Cardiac muscle cell (in vitro differentiated cells and primary cell): Measurements from ENCODE around the gene RHBG. TPM values are rescaled to one million over a fixed set of nuclear protein-coding genes. Genes with fewer than 3 reads are reported as not detected.

ENCODE experiments used
- DNase-seq, 2 donors: peaks; one replicate each; pipeline versions ENCODE4 v3.0.0 to v3.0.0-alpha.2; 2010 to 2017; ENCODE audit warnings: low read depth in 1 of 2, low spot score in 1 of 2
- H3K27ac ChIP-seq: fragments of 200-600 bp; sonication (generic); 2 replicates; pipeline ENCODE4 v1.5.1; 2016
- H3K27me3 ChIP-seq: fragments of 200-600 bp; sonication (generic); 2 replicates; pipeline ENCODE4 v1.6.0; 2016; ENCODE audit warnings: control low read depth
- H3K36me3 ChIP-seq: fragments of 200-600 bp; sonication (generic); 2 replicates; pipeline ENCODE4 v1.5.1; 2016; ENCODE audit warnings: control low read depth
- H3K4me1 ChIP-seq: fragments of 200-600 bp; sonication (generic); 2 replicates; pipeline ENCODE4 v1.8.1; 2017; ENCODE audit warnings: low read depth, mild to moderate bottlenecking, mixed run types
- H3K4me3 ChIP-seq: fragments of 200-600 bp; sonication (generic); 2 replicates; pipeline ENCODE4 v1.5.1; 2016; ENCODE audit warnings: mild to moderate bottlenecking
- H3K9me3 ChIP-seq: fragments of 200-600 bp; sonication (generic); 2 replicates; pipeline ENCODE4 v1.5.1; 2017; ENCODE audit warnings: low read depth, mild to moderate bottlenecking, control low read depth
- CTCF ChIP-seq: IDR thresholded peaks from 2 replicates; pipeline ENCODE4 v1.5.1; 2012; ENCODE audit warnings: low read depth, mild to moderate bottlenecking, low read length
- polyA plus RNA-seq: library from polyadenylated mRNA; unstranded; fragments of >200 nt; fragmentation: Nextera tagmentation; extraction: Ambion mirVana; gene quantifications from 2 replicates; pipeline ENCODE4 v1.2.1, GENCODE V29; 2016
- total RNA-seq: library from RNA; depleted of rRNA; stranded (reverse); fragments of >200 nt; gene quantifications from 2 replicates; pipeline ENCODE4 v1.2.3, GENCODE V29; 2016

The RHBG gene
- total and polyA plus RNA-seq, 2 experiments from 2014 or later = not detected

- no peak overlapping the region for H3K27ac ChIP-seq
Measured at GRCh38 chr1:156412653-156413321, 43.8 kb downstream of the RHBG start.

GRCh38 chr1:156413391-156414246, 44.6 kb downstream of the RHBG start:
- TF ChIP-seq CTCF = no peak
- peaks cover 11% of the 10 kb centered on the region for H3K27me3 ChIP-seq
- H3K4me3 ChIP-seq = no peak overlapping the region
- no peaks in the 10 kb centered on the region for H3K9me3 ChIP-seq
- no peak for DNase-seq
- H3K36me3 ChIP-seq = no peaks in the 10 kb centered on the region
- H3K4me1 ChIP-seq = no peaks in the 10 kb centered on the region
- H3K27ac ChIP-seq = no peak overlapping the region

More at GRCh38 chr1:156412653-156413321, 43.8 kb downstream of the RHBG start:
- peaks cover 6% of the 10 kb centered on the region for H3K27me3 ChIP-seq
- TF ChIP-seq CTCF = no peak
- H3K4me3 ChIP-seq = no peak overlapping the region
- no peaks in the 10 kb centered on the region for H3K4me1 ChIP-seq
- H3K9me3 ChIP-seq = no peaks in the 10 kb centered on the region
- no peak for DNase-seq
- no peaks in the 10 kb centered on the region for H3K36me3 ChIP-seq

- H3K36me3 ChIP-seq = no peaks in the 10 kb centered on the region
- H3K4me3 ChIP-seq = no peak overlapping the region
- DNase-seq = peak in 1 of 2 donors; percentile 79
- no peaks in the 10 kb centered on the region for H3K9me3 ChIP-seq
- peaks cover 21% of the 10 kb centered on the region for H3K27me3 ChIP-seq
- H3K27ac ChIP-seq = no peak overlapping the region
- no peaks in the 10 kb centered on the region for H3K4me1 ChIP-seq
- no peak for TF ChIP-seq CTCF
Measured at GRCh38 chr1:156414461-156415064, 45.6 kb downstream of the RHBG start.

GRCh38 chr1:156416993-156417392, 48.0 kb downstream of the RHBG start:
- Histone ChIP-seq H3K9me3 (no peaks in the 10 kb centered on the region), H3K36me3 (no peaks in the 10 kb centered on the region), H3K4me1 (peaks cover 18% of the 10 kb centered on the region), H3K4me3 (no peak overlapping the region), H3K27ac (no peak overlapping the region), H3K27me3 (peaks cover 45% of the 10 kb centered on the region)
- TF ChIP-seq CTCF = no peak
- DNase-seq = no peak

GRCh38 chr1:156417401-156418020, 48.5 kb downstream of the RHBG start:
- peaks cover 50% of the 10 kb centered on the region for H3K27me3 ChIP-seq
- no peaks in the 10 kb centered on the region for H3K9me3 ChIP-seq
- no peak overlapping the region for H3K4me3 ChIP-seq
- H3K4me1 ChIP-seq = peaks cover 18% of the 10 kb centered on the region
- no peak for DNase-seq
- H3K27ac ChIP-seq = no peak overlapping the region
- no peak for TF ChIP-seq CTCF
- H3K36me3 ChIP-seq = no peaks in the 10 kb centered on the region
